A673 (cell line): ENCODE measurements around the gene ANKRD44. TPM values are rescaled to one million over a fixed set of nuclear protein-coding genes. Genes with fewer than 3 reads are reported as not detected.
A peak's percentile ranks its signal among the peaks of the same experiment; 100 is the strongest.

Experiments
- BruUV-seq: library from RNA; stranded (reverse); fragments of 400-500 nt; replicated peaks from 2 replicates; lab custom pipeline; 2021; lab: Mats Ljungman, UMichigan
- CTCF ChIA-PET: fragments of 300-600 bp; sonication (Branson Sonifier 250); formaldehyde crosslinking; loops from one replicate; lab custom pipeline; 2022; ENCODE audit warnings: antibody characterized with exemption; lab: Charles Lee
- POLR2A ChIA-PET: fragments of 300-600 bp; sonication (Branson Sonifier 250); formaldehyde crosslinking; loops from one replicate; lab custom pipeline; 2022; ENCODE audit warnings: antibody characterized with exemption; ENCODE audit not compliant: low non-redundant PET; lab: Charles Lee
- DNase-seq: peaks from one replicate; pipeline ENCODE4 v3.0.0-alpha.2; 2015; ENCODE audit warnings: low spot score
- H3K27ac ChIP-seq: fragments of 200-600 bp; sonication (generic); 2 replicates; pipeline ENCODE4 v1.5.1; 2016; ENCODE audit warnings: mixed run types, low read depth, mild to moderate bottlenecking, mixed read lengths, antibody characterized with exemption, low read length; ENCODE audit not compliant: poor library complexity, severe bottlenecking
- H3K27me3 ChIP-seq: fragments of 200-600 bp; sonication (generic); replicated peaks from 2 replicates; pipeline ENCODE4 v1.6.1; 2017; ENCODE audit warnings: mixed run types, low read depth, mild to moderate bottlenecking, mixed read lengths, antibody characterized with exemption, low read length; ENCODE audit not compliant: insufficient read depth, poor library complexity
- H3K36me3 ChIP-seq: fragments of 200-600 bp; sonication (generic); 2 replicates; pipeline ENCODE4 v1.6.1; 2016; ENCODE audit warnings: mixed run types, mild to moderate bottlenecking, mixed read lengths, antibody characterized with exemption, low read length; ENCODE audit not compliant: insufficient read depth, poor library complexity, severe bottlenecking
- H3K4me1 ChIP-seq: fragments of 200-600 bp; sonication (generic); 2 replicates; pipeline ENCODE4 v1.6.1; 2017; ENCODE audit warnings: mixed run types, mild to moderate bottlenecking, mixed read lengths, antibody characterized with exemption, low read length; ENCODE audit not compliant: insufficient read depth, poor library complexity, severe bottlenecking
- H3K4me3 ChIP-seq: fragments of 200-600 bp; sonication (generic); 2 replicates; pipeline ENCODE4 v1.5.1; 2016; ENCODE audit warnings: low read depth, mixed run types, mild to moderate bottlenecking, mixed read lengths, low read length; ENCODE audit not compliant: poor library complexity, severe bottlenecking
- H3K9me3 ChIP-seq: fragments of 200-600 bp; sonication (generic); 2 replicates; pipeline ENCODE4 v1.6.1; 2016; ENCODE audit warnings: mixed run types, low read depth, mild to moderate bottlenecking, mixed read lengths, antibody characterized with exemption, low read length; ENCODE audit not compliant: poor library complexity, severe bottlenecking
- CTCF ChIP-seq: fragments of 300-800, 200-600 bp; sonication (generic); conservative IDR thresholded peaks from 2 replicates; pipeline ENCODE4 v1.5.1; 2017; ENCODE audit warnings: low read depth, mild to moderate bottlenecking, antibody characterized with exemption, low read length, moderate library complexity, mixed read lengths
- EZH2 ChIP-seq: fragments of 200-600 bp; sonication (generic); IDR thresholded peaks from 2 replicates; pipeline ENCODE4 v1.6.1; 2017; ENCODE audit warnings: borderline replicate concordance, low read depth, mild to moderate bottlenecking, mixed read lengths, antibody characterized with exemption, low read length; ENCODE audit not compliant: poor library complexity, severe bottlenecking
- intact Hi-C: fragments of 100-400 bp; cut with micrococcal nuclease; formaldehyde crosslinking; loops from one replicate; pipeline ENCODE4 v1.10.0; 2022; ENCODE audit not compliant: unreplicated experiment
- total RNA-seq: library from RNA; stranded (reverse); gene quantifications from 2 replicates; pipeline ENCODE4 v1.2.3, GENCODE V29; 2021

ANKRD44 gene
- total RNA-seq, 1 experiment from 2014 or later, result 17.0 TPM

DNA sequence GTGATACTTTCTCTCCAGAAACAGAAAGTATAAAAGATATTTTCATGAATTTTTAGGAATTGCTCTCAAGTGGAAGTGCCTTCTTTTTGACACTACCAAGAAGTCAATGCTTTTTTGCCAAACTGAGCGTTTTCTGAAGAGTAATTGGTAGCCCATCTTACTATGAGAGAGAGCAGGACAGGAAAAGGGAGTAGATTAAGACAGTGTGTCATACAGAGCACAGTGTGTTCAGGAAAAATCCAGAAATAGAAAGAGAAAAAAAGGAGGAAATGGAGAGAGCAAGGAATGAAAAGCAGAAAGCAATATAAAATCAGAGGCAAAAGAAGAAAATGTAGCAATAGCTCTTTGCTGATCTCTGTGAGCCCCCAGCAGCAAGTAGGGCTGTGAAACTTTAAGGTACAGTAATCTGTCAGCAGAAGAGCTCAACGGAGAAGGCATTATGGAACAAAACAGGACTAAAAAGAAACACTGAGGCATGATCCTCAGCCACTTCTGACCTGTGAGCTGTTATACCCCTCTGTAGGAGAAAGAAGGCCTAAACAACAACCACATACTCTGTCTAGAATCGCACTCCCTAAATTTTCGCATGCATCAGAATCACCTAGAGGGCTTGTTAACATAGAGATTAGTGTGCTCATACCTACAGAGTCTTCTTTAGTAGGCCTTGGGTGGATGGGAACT, 369.0 kb downstream of the ANKRD44 start:
- Histone ChIP-seq H3K9me3 (no peaks in the 10 kb centered on the region), H3K27me3 (no peaks in the 10 kb centered on the region), H3K4me3 (no peak overlapping the region), H3K36me3 (no peaks in the 10 kb centered on the region), H3K27ac (no peak overlapping the region), H3K4me1 (no peaks in the 10 kb centered on the region)
- TF ChIP-seq CTCF (no peak), EZH2 (no peak)
- intact Hi-C loops, result no loop called here
- no peak for DNase-seq
- BruUV-seq, result no TSS peak
- ChIA-PET POLR2A (no interaction called here), CTCF (no interaction called here)

- intact Hi-C loops, result no loop called here
- DNase-seq, result peak; percentile 25
- no peaks in the 10 kb centered on the region for H3K36me3 ChIP-seq
- TF ChIP-seq CTCF (no peak), EZH2 (no peak)
- H3K9me3 ChIP-seq, result no peaks in the 10 kb centered on the region
- CTCF ChIA-PET, result no interaction called here
- H3K27ac ChIP-seq, result no peak overlapping the region
- POLR2A ChIA-PET, result no interaction called here
- no peaks in the 10 kb centered on the region for H3K4me1 ChIP-seq
- H3K27me3 ChIP-seq, result no peaks in the 10 kb centered on the region
- BruUV-seq, result no TSS peak
- no peak overlapping the region for H3K4me3 ChIP-seq
Measured at GRCh38 chr2:196939371-196939770, 371.2 kb downstream of the ANKRD44 start.

Other genes starting within 250 kb of the ANKRD44 start
- 287 and 297 TPM in 2 replicates for gene SF3B1, start 124.2 kb upstream of the ANKRD44 start, total RNA-seq
- 15.2 and 17.1 TPM in 2 replicates for gene COQ10B, start 142.8 kb upstream of the ANKRD44 start, total RNA-seq
- gene HSPD1, start 189.1 kb upstream of the ANKRD44 start, total RNA-seq, result 737 and 812 TPM in 2 replicates
- gene HSPE1, start 189.6 kb upstream of the ANKRD44 start, total RNA-seq, result 296 and 356 TPM in 2 replicates
- 38.0 and 41.6 TPM in 2 replicates for gene MOB4, start 205.3 kb upstream of the ANKRD44 start, total RNA-seq